ENCODE data around the gene DPY19L3. TPM values are rescaled to one million over a fixed set of nuclear protein-coding genes. Genes with fewer than 3 reads are reported as not detected.

The DPY19L3 gene
- total RNA-seq, 1 donor from 2014 or later, result 70.3 TPM

- no peak for TF ChIP-seq CTCF (IDR thresholded peaks at IDR 0.05)
- Mint-ChIP-seq H3K9me3 (ENCODE audit: low read depth) (no peaks in the 10 kb centered on the region), H3K4me1 (ENCODE audit: low read depth) (peaks cover 17% of the 10 kb centered on the region), H3K27ac (ENCODE audit: unreplicated experiment) (no peak overlapping the region), H3K36me3 (ENCODE audit: low read depth) (peaks cover 12% of the 10 kb centered on the region), H3K4me3 (ENCODE audit: unreplicated experiment) (no peak overlapping the region), H3K27me3 (ENCODE audit: low read depth) (no peaks in the 10 kb centered on the region)
- no peak for DNase-seq (ENCODE audit: low spot score)
Measured at GRCh38 chr19:32458500-32459123, 53.0 kb downstream of the DPY19L3 start.

GRCh38 chr19:32459204-32459865, 53.8 kb downstream of the DPY19L3 start:
- no peak for DNase-seq (ENCODE audit: low spot score)
- peaks cover 12% of the 10 kb centered on the region for H3K36me3 Mint-ChIP-seq (ENCODE audit: low read depth)
- TF ChIP-seq CTCF (IDR thresholded peaks at IDR 0.05), result no peak
- no peak overlapping the region for H3K4me3 Mint-ChIP-seq (ENCODE audit: unreplicated experiment)
- H3K27me3 Mint-ChIP-seq (ENCODE audit: low read depth), result no peaks in the 10 kb centered on the region
- H3K4me1 Mint-ChIP-seq (ENCODE audit: low read depth), result peaks cover 17% of the 10 kb centered on the region
- no peaks in the 10 kb centered on the region for H3K9me3 Mint-ChIP-seq (ENCODE audit: low read depth)
- H3K27ac Mint-ChIP-seq (ENCODE audit: unreplicated experiment), result peak overlapping the region; percentile 30

- H3K9me3 Mint-ChIP-seq (ENCODE audit: low read depth), result no peaks in the 10 kb centered on the region
- peaks cover 12% of the 10 kb centered on the region for H3K36me3 Mint-ChIP-seq (ENCODE audit: low read depth)
- no peak overlapping the region for H3K27ac Mint-ChIP-seq (ENCODE audit: unreplicated experiment)
- DNase-seq (ENCODE audit: low spot score), result no peak
- TF ChIP-seq CTCF (IDR thresholded peaks at IDR 0.05), result no peak
- peaks cover 17% of the 10 kb centered on the region for H3K4me1 Mint-ChIP-seq (ENCODE audit: low read depth)
- H3K4me3 Mint-ChIP-seq (ENCODE audit: unreplicated experiment), result no peak overlapping the region
- no peaks in the 10 kb centered on the region for H3K27me3 Mint-ChIP-seq (ENCODE audit: low read depth)
Measured at GRCh38 chr19:32460476-32460875, 54.9 kb downstream of the DPY19L3 start.

- H3K9me3 Mint-ChIP-seq (ENCODE audit: low read depth), result no peaks in the 10 kb centered on the region
- no peak for DNase-seq (ENCODE audit: low spot score)
- H3K4me1 Mint-ChIP-seq (ENCODE audit: low read depth), result peaks cover under 1% of the 10 kb centered on the region
- H3K27me3 Mint-ChIP-seq (ENCODE audit: low read depth), result no peaks in the 10 kb centered on the region
- H3K27ac Mint-ChIP-seq (ENCODE audit: unreplicated experiment), result no peak overlapping the region
- H3K4me3 Mint-ChIP-seq (ENCODE audit: unreplicated experiment), result no peak overlapping the region
- TF ChIP-seq CTCF (IDR thresholded peaks at IDR 0.05), result peak; percentile 81
- peaks cover 9% of the 10 kb centered on the region for H3K36me3 Mint-ChIP-seq (ENCODE audit: low read depth)
Measured at GRCh38 chr19:32464279-32464678, 58.7 kb downstream of the DPY19L3 start.

- Mint-ChIP-seq H3K36me3 (ENCODE audit: low read depth) (peaks cover 6% of the 10 kb centered on the region), H3K27ac (ENCODE audit: unreplicated experiment) (no peak overlapping the region), H3K9me3 (ENCODE audit: low read depth) (no peaks in the 10 kb centered on the region), H3K27me3 (ENCODE audit: low read depth) (no peaks in the 10 kb centered on the region), H3K4me1 (ENCODE audit: low read depth) (peaks cover 7% of the 10 kb centered on the region), H3K4me3 (ENCODE audit: unreplicated experiment) (no peak overlapping the region)
- DNase-seq (ENCODE audit: low spot score), result no peak
- no peak for TF ChIP-seq CTCF (IDR thresholded peaks at IDR 0.05)
Measured at GRCh38 chr19:32465176-32465575, 59.6 kb downstream of the DPY19L3 start.

Measured in chondrocyte (in vitro differentiated cells).